ENCODE measurements around the gene GDF7.

Gene GDF7

DNA sequence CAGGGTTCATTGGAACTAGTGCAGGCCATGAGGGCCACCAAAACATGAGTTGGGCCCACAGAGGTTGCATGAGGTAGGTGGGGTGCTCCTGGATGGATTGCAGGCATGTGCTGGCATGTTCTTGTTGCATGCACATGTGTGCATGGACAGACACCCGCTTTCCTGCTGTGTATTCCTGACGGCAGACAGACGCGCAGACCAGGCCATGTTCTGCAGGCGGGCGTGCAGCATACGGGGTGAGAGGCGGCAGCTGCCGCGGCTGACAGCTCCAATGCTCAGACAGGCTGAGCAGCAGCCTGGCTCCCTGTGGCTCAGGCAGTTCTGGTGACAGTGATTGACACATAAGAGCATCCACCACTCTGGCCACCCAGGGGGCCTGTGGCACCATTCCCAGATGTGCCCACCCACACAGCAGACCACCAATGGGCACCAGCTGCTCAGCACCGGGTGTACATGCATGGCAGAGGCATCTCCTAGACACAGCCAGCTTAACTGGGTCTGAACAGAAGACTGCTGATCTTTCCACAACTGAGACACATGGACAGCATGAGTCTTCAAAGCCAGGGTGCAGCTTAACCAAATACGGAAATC, 37.3 kb upstream of the GDF7 start:
- Histone ChIP-seq H2BK12ac (ENCODE audit: low read length in 2 of 2) (no peak overlapping the region), H3K4me3 (ENCODE audit: insufficient read depth in 1 of 2, low read depth in 1 of 2, low read length in 2 of 2) (no peak overlapping the region), H2BK120ac (ENCODE audit: low read depth, low read length) (no peak overlapping the region), H3K23ac (ENCODE audit: low read length in 2 of 2) (no peak overlapping the region), H2AK5ac (ENCODE audit: low read length, severe bottlenecking) (peak overlapping the region; percentile 0), H3K4ac (ENCODE audit: low read depth in 1 of 2, low read length in 2 of 2) (no peak overlapping the region), H3K18ac (ENCODE audit: low read depth in 1 of 2, low read length in 2 of 2) (no peak overlapping the region), H3K27ac (ENCODE audit: low read length, poor library complexity, severe bottlenecking) (no peak overlapping the region), H3K9ac (ENCODE audit: low read length) (no peak overlapping the region), H4K8ac (ENCODE audit: low read length) (no peak overlapping the region), H3K36me3 (ENCODE audit: control insufficient read depth in 1 of 2, insufficient read depth in 2 of 2, low read depth in 1 of 2, low read length in 2 of 2) (peaks cover 22 to 39% of the 10 kb centered on the region in 2 experiments), H2BK15ac (ENCODE audit: low read depth, poor library complexity, severe bottlenecking) (no peak overlapping the region), H3K79me1 (replicated peaks; ENCODE audit: low read length, poor library complexity, severe bottlenecking) (peaks cover 11% of the 10 kb centered on the region), H3K4me1 (ENCODE audit: control insufficient read depth, insufficient read depth, low read depth, low read length) (peaks cover 57% of the 10 kb centered on the region), H3K27me3 (ENCODE audit: control insufficient read depth in 1 of 2, insufficient read depth in 1 of 2, low read length in 2 of 2) (no peaks in the 10 kb centered on the region), H3K14ac (ENCODE audit: low read length in 2 of 2) (peak overlapping the region in 1 of 2 experiments; percentile 14), H4K91ac (ENCODE audit: low read length) (peak overlapping the region; percentile 35), H3K4me2 (ENCODE audit: low read length, poor library complexity, severe bottlenecking) (no peak overlapping the region), H2BK5ac (ENCODE audit: low read depth, low read length, poor library complexity, severe bottlenecking) (no peak overlapping the region), H2AFZ (ENCODE audit: low read depth, low read length) (no peak overlapping the region), H3K9me3 (ENCODE audit: control insufficient read depth, low read length) (no peaks in the 10 kb centered on the region)
- 86% methylated on average over 12 of the region's 12 CpGs for WGBS
- no peak for DNase-seq

DNA sequence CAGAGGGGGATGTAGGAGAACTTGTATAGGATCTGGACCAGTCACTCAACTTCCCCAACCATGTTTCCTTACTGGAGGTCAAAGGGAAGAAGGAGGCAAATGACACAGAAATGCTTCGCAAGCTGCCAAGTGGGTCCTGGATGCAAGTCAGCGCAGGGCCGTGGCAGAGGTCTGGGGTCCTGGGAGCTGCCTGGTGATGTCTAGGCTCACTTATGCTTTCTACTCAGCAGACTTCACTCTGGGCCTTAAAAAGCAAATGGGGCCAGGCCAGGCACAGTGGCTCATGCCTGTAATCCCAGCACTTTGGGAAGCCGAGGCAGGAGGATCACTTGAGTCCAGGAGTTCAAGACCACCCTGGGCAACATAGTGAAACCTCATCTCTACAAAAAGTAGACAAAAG, 36.0 kb upstream of the GDF7 start:
- DNase-seq, result no peak
- Histone ChIP-seq H3K9ac (ENCODE audit: low read length) (no peak overlapping the region), H3K14ac (ENCODE audit: low read length in 2 of 2) (no peak overlapping the region), H3K23ac (ENCODE audit: low read length in 2 of 2) (no peak overlapping the region), H3K4me2 (ENCODE audit: low read length, poor library complexity, severe bottlenecking) (no peak overlapping the region), H3K4me1 (ENCODE audit: control insufficient read depth, insufficient read depth, low read depth, low read length) (peaks cover 55% of the 10 kb centered on the region), H3K4me3 (ENCODE audit: insufficient read depth in 1 of 2, low read depth in 1 of 2, low read length in 2 of 2) (no peak overlapping the region), H4K91ac (ENCODE audit: low read length) (no peak overlapping the region), H3K79me1 (replicated peaks; ENCODE audit: low read length, poor library complexity, severe bottlenecking) (peaks cover 11% of the 10 kb centered on the region), H3K18ac (ENCODE audit: low read depth in 1 of 2, low read length in 2 of 2) (no peak overlapping the region), H3K27me3 (ENCODE audit: control insufficient read depth in 1 of 2, insufficient read depth in 1 of 2, low read length in 2 of 2) (no peaks in the 10 kb centered on the region), H2BK12ac (ENCODE audit: low read length in 2 of 2) (no peak overlapping the region), H2BK120ac (ENCODE audit: low read depth, low read length) (no peak overlapping the region), H2BK15ac (ENCODE audit: low read depth, poor library complexity, severe bottlenecking) (no peak overlapping the region), H2AK5ac (ENCODE audit: low read length, severe bottlenecking) (peak overlapping the region; percentile 76), H3K27ac (ENCODE audit: low read length, poor library complexity, severe bottlenecking) (no peak overlapping the region), H3K4ac (ENCODE audit: low read depth in 1 of 2, low read length in 2 of 2) (no peak overlapping the region), H3K9me3 (ENCODE audit: control insufficient read depth, low read length) (no peaks in the 10 kb centered on the region), H4K8ac (ENCODE audit: low read length) (no peak overlapping the region), H2AFZ (ENCODE audit: low read depth, low read length) (no peak overlapping the region), H2BK5ac (ENCODE audit: low read depth, low read length, poor library complexity, severe bottlenecking) (no peak overlapping the region), H3K36me3 (ENCODE audit: control insufficient read depth in 1 of 2, insufficient read depth in 2 of 2, low read depth in 1 of 2, low read length in 2 of 2) (peaks cover 20 to 38% of the 10 kb centered on the region in 2 experiments)
- WGBS, result 99% methylated on average over 4 of the region's 4 CpGs

DNA sequence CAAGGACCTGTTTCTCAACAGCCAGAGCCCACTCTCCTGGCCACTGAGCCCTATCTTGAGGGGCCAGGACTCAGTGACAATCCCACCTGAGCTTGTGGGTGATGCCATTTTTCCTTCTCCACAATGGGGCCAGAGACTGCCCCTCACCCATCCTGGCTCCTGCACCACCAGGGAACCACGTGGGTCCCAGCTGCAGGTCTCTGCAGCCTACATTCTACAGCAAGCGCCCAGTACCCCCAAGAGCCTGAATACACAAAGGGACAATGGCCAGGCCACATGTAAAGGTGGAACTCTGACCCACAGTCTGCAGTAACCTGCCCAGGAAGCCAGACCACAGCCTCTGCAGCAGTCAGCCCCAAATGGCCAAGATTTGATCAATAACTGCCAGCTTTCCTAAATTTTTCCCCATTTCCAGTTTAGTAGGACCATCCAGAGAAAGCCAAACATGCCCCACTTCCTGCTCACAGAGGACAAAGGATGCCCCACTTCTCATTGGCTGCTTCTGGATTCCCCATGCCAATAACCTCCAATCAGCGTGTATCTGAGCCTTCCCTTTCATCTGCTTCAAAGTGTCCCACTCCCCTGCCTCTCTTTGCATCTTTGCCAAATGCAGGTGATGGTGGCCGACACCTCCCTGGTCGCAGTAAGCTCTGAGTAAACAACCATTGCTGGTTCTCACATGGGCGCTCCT, 35.2 kb upstream of the GDF7 start:
- H3K14ac ChIP-seq (ENCODE audit: low read length in 2 of 2), result no peak overlapping the region
- H2BK15ac ChIP-seq (ENCODE audit: low read depth, poor library complexity, severe bottlenecking), result no peak overlapping the region
- no peak overlapping the region for H4K91ac ChIP-seq (ENCODE audit: low read length)
- H3K9me3 ChIP-seq (ENCODE audit: control insufficient read depth, low read length), result no peaks in the 10 kb centered on the region
- no peak overlapping the region for H2BK12ac ChIP-seq (ENCODE audit: low read length in 2 of 2)
- H3K79me1 ChIP-seq (replicated peaks; ENCODE audit: low read length, poor library complexity, severe bottlenecking), result peaks cover 14% of the 10 kb centered on the region
- peaks cover 50% of the 10 kb centered on the region for H3K4me1 ChIP-seq (ENCODE audit: control insufficient read depth, insufficient read depth, low read depth, low read length)
- H3K27me3 ChIP-seq (ENCODE audit: control insufficient read depth in 1 of 2, insufficient read depth in 1 of 2, low read length in 2 of 2), result no peaks in the 10 kb centered on the region
- 92% methylated on average over 6 of the region's 6 CpGs for WGBS
- H2BK120ac ChIP-seq (ENCODE audit: low read depth, low read length), result no peak overlapping the region
- no peak overlapping the region for H3K27ac ChIP-seq (ENCODE audit: low read length, poor library complexity, severe bottlenecking)
- H3K36me3 ChIP-seq (ENCODE audit: control insufficient read depth in 1 of 2, insufficient read depth in 2 of 2, low read depth in 1 of 2, low read length in 2 of 2), result peaks cover 23 to 46% of the 10 kb centered on the region in 2 experiments
- no peak overlapping the region for H3K23ac ChIP-seq (ENCODE audit: low read length in 2 of 2)
- H2AFZ ChIP-seq (ENCODE audit: low read depth, low read length), result no peak overlapping the region
- H2AK5ac ChIP-seq (ENCODE audit: low read length, severe bottlenecking), result peak overlapping the region; percentile 72
- no peak overlapping the region for H3K9ac ChIP-seq (ENCODE audit: low read length)
- DNase-seq, result no peak
- no peak overlapping the region for H3K4ac ChIP-seq (ENCODE audit: low read depth in 1 of 2, low read length in 2 of 2)
- H4K8ac ChIP-seq (ENCODE audit: low read length), result no peak overlapping the region
- H3K4me2 ChIP-seq (ENCODE audit: low read length, poor library complexity, severe bottlenecking), result no peak overlapping the region
- H3K18ac ChIP-seq (ENCODE audit: low read depth in 1 of 2, low read length in 2 of 2), result no peak overlapping the region
- H2BK5ac ChIP-seq (ENCODE audit: low read depth, low read length, poor library complexity, severe bottlenecking), result no peak overlapping the region
- no peak overlapping the region for H3K4me3 ChIP-seq (ENCODE audit: insufficient read depth in 1 of 2, low read depth in 1 of 2, low read length in 2 of 2)

DNA sequence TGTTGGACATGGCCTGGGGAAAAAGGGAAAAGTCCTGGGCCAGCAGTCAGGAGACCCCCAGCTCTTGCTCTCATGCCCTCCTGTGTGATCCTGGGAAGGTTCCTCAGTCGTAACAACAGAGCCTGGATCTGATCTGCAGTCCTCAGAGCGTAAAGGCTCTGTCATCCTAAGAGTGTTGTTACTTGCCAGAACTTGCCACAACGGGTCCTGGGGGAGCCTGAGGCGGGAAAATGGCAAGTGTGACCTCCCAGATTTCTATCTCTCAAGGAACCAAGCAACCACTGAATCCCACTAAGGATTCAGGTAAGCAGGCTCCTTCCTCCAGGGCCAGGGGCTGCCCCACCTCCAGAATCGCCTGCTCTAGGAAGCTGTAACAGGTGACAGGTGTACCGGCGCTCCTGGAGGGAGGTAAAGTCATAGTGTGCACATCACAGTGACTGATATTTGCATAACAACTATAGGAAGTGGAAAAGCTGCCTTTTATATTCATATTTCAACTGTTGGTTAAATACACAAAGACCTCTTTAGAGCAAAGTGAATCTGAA, 34.4 kb upstream of the GDF7 start:
- peaks cover 14% of the 10 kb centered on the region for H3K79me1 ChIP-seq (replicated peaks; ENCODE audit: low read length, poor library complexity, severe bottlenecking)
- peaks cover 43% of the 10 kb centered on the region for H3K4me1 ChIP-seq (ENCODE audit: control insufficient read depth, insufficient read depth, low read depth, low read length)
- no peak overlapping the region for H3K9ac ChIP-seq (ENCODE audit: low read length)
- no peak for DNase-seq
- H4K8ac ChIP-seq (ENCODE audit: low read length), result no peak overlapping the region
- H3K4ac ChIP-seq (ENCODE audit: low read depth in 1 of 2, low read length in 2 of 2), result no peak overlapping the region
- no peak overlapping the region for H4K91ac ChIP-seq (ENCODE audit: low read length)
- H2AFZ ChIP-seq (ENCODE audit: low read depth, low read length), result peak overlapping the region; percentile 7
- no peak overlapping the region for H2BK15ac ChIP-seq (ENCODE audit: low read depth, poor library complexity, severe bottlenecking)
- no peak overlapping the region for H3K4me3 ChIP-seq (ENCODE audit: insufficient read depth in 1 of 2, low read depth in 1 of 2, low read length in 2 of 2)
- H3K23ac ChIP-seq (ENCODE audit: low read length in 2 of 2), result no peak overlapping the region
- H3K18ac ChIP-seq (ENCODE audit: low read depth in 1 of 2, low read length in 2 of 2), result no peak overlapping the region
- H3K14ac ChIP-seq (ENCODE audit: low read length in 2 of 2), result no peak overlapping the region
- 87% methylated on average over 6 of the region's 7 CpGs for WGBS
- H2BK12ac ChIP-seq (ENCODE audit: low read length in 2 of 2), result no peak overlapping the region
- H3K27ac ChIP-seq (ENCODE audit: low read length, poor library complexity, severe bottlenecking), result no peak overlapping the region
- H3K9me3 ChIP-seq (ENCODE audit: control insufficient read depth, low read length), result no peaks in the 10 kb centered on the region
- H2AK5ac ChIP-seq (ENCODE audit: low read length, severe bottlenecking), result peak overlapping the region; percentile 72
- H2BK120ac ChIP-seq (ENCODE audit: low read depth, low read length), result no peak overlapping the region
- no peak overlapping the region for H3K4me2 ChIP-seq (ENCODE audit: low read length, poor library complexity, severe bottlenecking)
- H3K36me3 ChIP-seq (ENCODE audit: control insufficient read depth in 1 of 2, insufficient read depth in 2 of 2, low read depth in 1 of 2, low read length in 2 of 2), result peaks cover 28 to 54% of the 10 kb centered on the region in 2 experiments
- H3K27me3 ChIP-seq (ENCODE audit: control insufficient read depth in 1 of 2, insufficient read depth in 1 of 2, low read length in 2 of 2), result no peaks in the 10 kb centered on the region
- H2BK5ac ChIP-seq (ENCODE audit: low read depth, low read length, poor library complexity, severe bottlenecking), result no peak overlapping the region

Data from mesenchymal stem cell (in vitro differentiated cells and primary cell).